ENCODE data around the gene KCTD14.

- TF ChIP-seq NR3C1 (IDR thresholded peaks at IDR 0.05) = no peak
- TF ChIP-seq TP53 (CRISPR knock-in tag; IDR thresholded peaks at IDR 0.05) = no peak
- TF ChIP-seq CHD2 (IDR thresholded peaks at IDR 0.05; ENCODE audit: low read length, partially characterized antibody) = no peak
- no peak for TF ChIP-seq JUN (IDR thresholded peaks at IDR 0.05)
- TF ChIP-seq, protein P1, sequence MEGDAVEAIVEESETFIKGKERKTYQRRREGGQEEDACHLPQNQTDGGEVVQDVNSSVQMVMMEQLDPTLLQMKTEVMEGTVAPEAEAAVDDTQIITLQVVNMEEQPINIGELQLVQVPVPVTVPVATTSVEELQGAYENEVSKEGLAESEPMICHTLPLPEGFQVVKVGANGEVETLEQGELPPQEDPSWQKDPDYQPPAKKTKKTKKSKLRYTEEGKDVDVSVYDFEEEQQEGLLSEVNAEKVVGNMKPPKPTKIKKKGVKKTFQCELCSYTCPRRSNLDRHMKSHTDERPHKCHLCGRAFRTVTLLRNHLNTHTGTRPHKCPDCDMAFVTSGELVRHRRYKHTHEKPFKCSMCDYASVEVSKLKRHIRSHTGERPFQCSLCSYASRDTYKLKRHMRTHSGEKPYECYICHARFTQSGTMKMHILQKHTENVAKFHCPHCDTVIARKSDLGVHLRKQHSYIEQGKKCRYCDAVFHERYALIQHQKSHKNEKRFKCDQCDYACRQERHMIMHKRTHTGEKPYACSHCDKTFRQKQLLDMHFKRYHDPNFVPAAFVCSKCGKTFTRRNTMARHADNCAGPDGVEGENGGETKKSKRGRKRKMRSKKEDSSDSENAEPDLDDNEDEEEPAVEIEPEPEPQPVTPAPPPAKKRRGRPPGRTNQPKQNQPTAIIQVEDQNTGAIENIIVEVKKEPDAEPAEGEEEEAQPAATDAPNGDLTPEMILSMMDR (IDR thresholded peaks at IDR 0.05) = no peak
- no peak for TF ChIP-seq NFE2L2 (conservative IDR thresholded peaks at IDR 0.05; ENCODE audit: low read length)
These were observed 38.8 kb upstream of the KCTD14 start for GRCh38 chr11:78061921-78062311.
